Mesothelial cell of epicardium (in vitro differentiated cells): ENCODE results near the gene TSPAN32. TPM values are rescaled to one million over a fixed set of nuclear protein-coding genes. Genes with fewer than 3 reads are reported as not detected.

Experiments
- DNase-seq, 2 experiments: peaks; one replicate each; pipeline ENCODE4 v3.0.0; 2021; ENCODE audit warnings: low spot score in 2 of 2; ENCODE audit not compliant: unreplicated experiment in 2 of 2
- H3K27ac Mint-ChIP-seq: 2 replicates; pipeline ENCODE4 v1.8.0; 2021; ENCODE audit warnings: mixed read lengths
- H3K27me3 Mint-ChIP-seq: 2 replicates; pipeline ENCODE4 v1.8.0; 2021; ENCODE audit warnings: low read depth, mixed read lengths
- H3K36me3 Mint-ChIP-seq: 2 replicates; pipeline ENCODE4 v1.8.0; 2021; ENCODE audit warnings: mixed read lengths
- H3K4me1 Mint-ChIP-seq: 2 replicates; pipeline ENCODE4 v1.8.0; 2021; ENCODE audit warnings: mixed read lengths
- H3K4me3 Mint-ChIP-seq: 2 replicates; pipeline ENCODE4 v1.8.0; 2021; ENCODE audit warnings: mild to moderate bottlenecking, moderate library complexity, mixed read lengths
- H3K9me3 Mint-ChIP-seq: 2 replicates; pipeline ENCODE4 v1.8.0; 2021; ENCODE audit warnings: mixed read lengths
- CTCF ChIP-seq: fragments of 200-600 bp; sonication (generic); IDR thresholded peaks from one replicate; pipeline ENCODE4 v1.5.0; 2021; ENCODE audit warnings: antibody characterized with exemption; ENCODE audit not compliant: unreplicated experiment
- total RNA-seq: library from RNA; stranded (reverse); gene quantifications from 3 replicates; pipeline ENCODE4 v1.2.1, GENCODE V29; 2021

The TSPAN32 gene
- total RNA-seq, result 0.94 to 1.8 TPM (median 1.2 TPM) in 3 replicates

GRCh38 chr11:2301631-2302305 is at the start of gene TSPAN32, which contains the start of gene C11orf21:
TSS of gene TSPAN32 (plus strand) at chr11:2302013. CDS start at chr11:2302150, 137 bp downstream.
TSS of gene C11orf21 (minus strand) at chr11:2301918. CDS start at chr11:2301808, 110 bp downstream.
- no peak for TF ChIP-seq CTCF
- no peaks in the 10 kb centered on the region for H3K9me3 Mint-ChIP-seq
- peak within 1 kb of the TSS; percentile 34 for H3K27ac Mint-ChIP-seq
- peaks cover 29% of the 10 kb centered on the region for H3K4me1 Mint-ChIP-seq
- H3K27me3 Mint-ChIP-seq, result no peaks in the 10 kb centered on the region
- DNase-seq, result no peak
- H3K4me3 Mint-ChIP-seq, result no peak within 1 kb of the TSS
- no peaks in the 10 kb centered on the region for H3K36me3 Mint-ChIP-seq

GRCh38 chr11:2252018-2252417 is 49.8 kb upstream of the TSPAN32 start:
- Mint-ChIP-seq H3K27me3 (peaks cover 1% of the 10 kb centered on the region), H3K4me3 (no peak overlapping the region), H3K9me3 (peaks cover 13% of the 10 kb centered on the region), H3K27ac (no peak overlapping the region), H3K4me1 (peaks cover 9% of the 10 kb centered on the region), H3K36me3 (peaks cover 4% of the 10 kb centered on the region)
- DNase-seq, result no peak
- no peak for TF ChIP-seq CTCF

- H3K9me3 Mint-ChIP-seq, result peaks cover 8% of the 10 kb centered on the region
- H3K27me3 Mint-ChIP-seq, result peaks cover 1% of the 10 kb centered on the region
- DNase-seq, result peak in 1 of 2 experiments; percentile 35
- no peak overlapping the region for H3K27ac Mint-ChIP-seq
- peaks cover 4% of the 10 kb centered on the region for H3K36me3 Mint-ChIP-seq
- H3K4me3 Mint-ChIP-seq, result no peak overlapping the region
- TF ChIP-seq CTCF, result no peak
- H3K4me1 Mint-ChIP-seq, result peaks cover 13% of the 10 kb centered on the region
Observed at GRCh38 chr11:2256293-2256913, 45.4 kb upstream of the TSPAN32 start.

GRCh38 chr11:2256951-2257700 is 44.7 kb upstream of the TSPAN32 start:
- Mint-ChIP-seq H3K9me3 (peaks cover 8% of the 10 kb centered on the region), H3K36me3 (peaks cover 4% of the 10 kb centered on the region), H3K4me1 (peaks cover 13% of the 10 kb centered on the region), H3K27ac (peak overlapping the region; percentile 4), H3K27me3 (peaks cover 1% of the 10 kb centered on the region), H3K4me3 (no peak overlapping the region)
- DNase-seq, result peak in 1 of 2 experiments; percentile 47
- no peak for TF ChIP-seq CTCF

- H3K4me3 Mint-ChIP-seq, result no peak overlapping the region
- no peak for TF ChIP-seq CTCF
- H3K9me3 Mint-ChIP-seq, result peaks cover 8% of the 10 kb centered on the region
- peaks cover 1% of the 10 kb centered on the region for H3K27me3 Mint-ChIP-seq
- H3K27ac Mint-ChIP-seq, result no peak overlapping the region
- H3K4me1 Mint-ChIP-seq, result peaks cover 19% of the 10 kb centered on the region
- H3K36me3 Mint-ChIP-seq, result peaks cover 4% of the 10 kb centered on the region
- DNase-seq, result peak in 1 of 2 experiments; percentile 34
Observed at GRCh38 chr11:2258501-2259465, 43.0 kb upstream of the TSPAN32 start.
